GM12872 (cell line): Measurements from ENCODE around the gene LIG3.
A peak's percentile ranks its signal among the peaks of the same experiment; 100 is the strongest.

Experiments used
- TF ChIP-seq, protein P1 (sequence below): IDR thresholded peaks from 3 replicates; pipeline ENCODE4 v1.5.1; 2011; ENCODE audit warnings: low read depth, mild to moderate bottlenecking, low read length, moderate library complexity; ENCODE audit not compliant: insufficient read depth

LIG3 gene

GRCh38 chr17:34993031-34993430, 12.7 kb downstream of the LIG3 start:
- TF ChIP-seq, protein P1, sequence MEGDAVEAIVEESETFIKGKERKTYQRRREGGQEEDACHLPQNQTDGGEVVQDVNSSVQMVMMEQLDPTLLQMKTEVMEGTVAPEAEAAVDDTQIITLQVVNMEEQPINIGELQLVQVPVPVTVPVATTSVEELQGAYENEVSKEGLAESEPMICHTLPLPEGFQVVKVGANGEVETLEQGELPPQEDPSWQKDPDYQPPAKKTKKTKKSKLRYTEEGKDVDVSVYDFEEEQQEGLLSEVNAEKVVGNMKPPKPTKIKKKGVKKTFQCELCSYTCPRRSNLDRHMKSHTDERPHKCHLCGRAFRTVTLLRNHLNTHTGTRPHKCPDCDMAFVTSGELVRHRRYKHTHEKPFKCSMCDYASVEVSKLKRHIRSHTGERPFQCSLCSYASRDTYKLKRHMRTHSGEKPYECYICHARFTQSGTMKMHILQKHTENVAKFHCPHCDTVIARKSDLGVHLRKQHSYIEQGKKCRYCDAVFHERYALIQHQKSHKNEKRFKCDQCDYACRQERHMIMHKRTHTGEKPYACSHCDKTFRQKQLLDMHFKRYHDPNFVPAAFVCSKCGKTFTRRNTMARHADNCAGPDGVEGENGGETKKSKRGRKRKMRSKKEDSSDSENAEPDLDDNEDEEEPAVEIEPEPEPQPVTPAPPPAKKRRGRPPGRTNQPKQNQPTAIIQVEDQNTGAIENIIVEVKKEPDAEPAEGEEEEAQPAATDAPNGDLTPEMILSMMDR, result no peak

DNA sequence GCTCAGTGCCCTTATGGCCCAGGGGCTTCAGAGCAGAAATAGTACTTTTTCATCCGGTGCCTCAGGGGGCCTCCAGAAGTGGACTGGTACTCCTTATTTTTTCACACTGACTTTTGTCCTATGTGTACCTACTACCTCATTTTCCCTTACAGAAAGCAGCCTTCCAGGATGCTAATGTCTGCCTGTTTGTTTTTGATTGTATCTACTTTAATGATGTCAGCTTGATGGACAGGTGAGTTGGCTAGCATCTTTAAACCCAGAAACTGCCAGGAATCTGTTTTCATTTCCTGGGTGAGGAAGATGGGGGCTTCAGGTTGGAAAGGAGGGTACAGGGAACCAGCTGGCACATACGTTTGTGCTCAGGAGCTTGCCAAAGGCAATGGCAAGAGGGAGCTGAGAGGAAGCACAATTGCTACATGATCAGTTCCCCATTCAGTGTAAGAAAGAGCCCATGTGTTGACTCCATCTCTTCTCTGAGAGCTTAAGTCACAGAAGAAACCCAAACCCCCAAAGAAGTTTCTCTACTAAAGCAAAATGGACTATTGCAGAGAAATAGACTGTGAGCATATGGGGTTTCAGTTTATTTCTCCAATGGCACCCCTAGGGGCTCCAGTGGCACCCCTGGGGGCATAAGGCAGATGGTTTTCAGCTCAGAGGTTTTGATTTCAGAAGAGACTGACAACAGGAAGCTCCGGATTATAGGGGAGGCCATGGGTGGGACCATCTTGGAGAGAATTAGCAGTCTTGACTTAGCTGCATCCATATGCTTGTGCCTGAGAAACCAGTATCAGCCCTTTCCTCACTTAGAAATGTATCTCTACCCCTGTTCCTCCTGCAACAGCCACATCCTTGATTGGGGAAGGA, 16.3 kb downstream of the LIG3 start:
- TF ChIP-seq, protein P1, result no peak

DNA sequence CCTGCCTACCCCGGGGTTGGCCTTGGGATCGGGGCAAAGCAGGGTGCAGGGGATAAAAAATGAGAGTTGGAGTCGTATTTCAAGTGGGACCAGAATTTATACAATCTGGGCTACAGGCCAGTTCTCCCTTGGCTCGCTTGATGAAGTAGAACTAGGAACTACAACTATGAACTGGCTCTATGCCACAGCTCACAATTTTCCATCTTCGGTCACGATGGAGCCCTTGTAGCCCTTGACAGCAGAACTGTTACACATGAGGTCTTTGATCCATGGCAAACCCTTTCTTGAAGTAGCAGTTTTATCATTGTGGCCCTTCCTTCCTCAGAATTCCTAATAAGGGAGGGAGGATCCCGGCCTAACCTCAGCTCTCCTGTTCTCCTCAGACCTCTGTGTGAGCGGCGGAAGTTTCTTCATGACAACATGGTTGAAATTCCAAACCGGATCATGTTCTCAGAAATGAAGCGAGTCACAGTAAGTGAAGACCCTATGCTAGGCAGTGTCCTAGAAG, 17.1 kb downstream of the LIG3 start:
- TF ChIP-seq, protein P1, result no peak

- TF ChIP-seq, protein P1, result peak; percentile 96
These were observed 17.9 kb downstream of the LIG3 start for GRCh38 chr17:34998205-34998604.

- TF ChIP-seq, protein P1, result no peak
These were observed 19.1 kb downstream of the LIG3 start for GRCh38 chr17:34999456-34999855.

- TF ChIP-seq, protein P1, result no peak
These were observed 21.2 kb downstream of the LIG3 start for GRCh38 chr17:35001549-35001948.

- TF ChIP-seq, protein P1, result no peak
These were observed 22.7 kb downstream of the LIG3 start for GRCh38 chr17:35002876-35003551.
